ENCODE results near the gene EPX.

DNA sequence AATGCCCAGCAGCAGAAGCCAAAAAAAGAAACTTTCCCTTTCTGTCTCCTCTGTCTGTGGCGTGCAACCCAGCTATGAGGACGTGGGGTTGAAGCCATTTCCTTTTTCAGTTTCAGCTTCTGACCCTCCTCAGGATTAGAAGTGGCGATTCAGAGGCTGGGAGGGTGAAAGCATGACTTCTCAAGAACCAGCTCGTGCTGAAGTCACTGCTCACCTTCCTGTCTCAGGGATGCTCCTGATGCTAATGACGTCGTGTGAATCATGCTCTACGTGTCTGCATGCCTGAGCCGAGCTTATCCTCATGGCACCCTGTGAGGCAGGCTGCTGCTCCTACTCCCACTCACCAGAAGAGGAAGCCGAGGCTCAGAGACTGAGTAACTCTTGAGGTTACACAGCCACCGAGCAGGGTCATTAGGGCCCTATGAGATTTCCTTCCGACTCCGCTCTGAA is 40.2 kb downstream of the EPX start:
- no peak for TF ChIP-seq CTCF (IDR thresholded peaks at IDR 0.05)
- TF ChIP-seq POLR2A (IDR thresholded peaks at IDR 0.05), result no peak

All from adrenal gland (tissue), 5 donors.